Ishikawa (cell line): ENCODE measurements around the gene ZBTB20.

ENCODE experiments used
- CEBPB ChIP-seq: IDR thresholded peaks from 2 replicates; pipeline ENCODE4 v1.6.1; 2012
- CREB1 ChIP-seq: IDR thresholded peaks from 2 replicates; pipeline ENCODE4 v1.6.1; 2012; ENCODE audit warnings: low read depth
- EGR1 ChIP-seq: IDR thresholded peaks from 2 replicates; pipeline ENCODE4 v1.6.1; 2012
- EP300 ChIP-seq: IDR thresholded peaks from 2 replicates; pipeline ENCODE4 v1.6.1; 2012; ENCODE audit warnings: borderline replicate concordance
- FOXM1 ChIP-seq: IDR thresholded peaks from 2 replicates; pipeline ENCODE4 v1.6.1; 2012; ENCODE audit warnings: low read depth, borderline replicate concordance
- MAX ChIP-seq: IDR thresholded peaks from 2 replicates; pipeline ENCODE4 v1.6.1; 2012
- NFIC ChIP-seq: IDR thresholded peaks from 2 replicates; pipeline ENCODE4 v1.6.1; 2012
- RAD21 ChIP-seq: IDR thresholded peaks from 2 replicates; pipeline ENCODE4 v1.6.1; 2012; ENCODE audit warnings: low read depth
- REST ChIP-seq: IDR thresholded peaks from 2 replicates; pipeline ENCODE4 v1.6.1; 2012; ENCODE audit warnings: low read depth, mild to moderate bottlenecking
- TAF1 ChIP-seq: IDR thresholded peaks from 2 replicates; pipeline ENCODE4 v1.6.1; 2012; ENCODE audit warnings: low read depth, mild to moderate bottlenecking
- TCF12 ChIP-seq: IDR thresholded peaks from 2 replicates; pipeline ENCODE4 v1.6.1; 2012; ENCODE audit warnings: low read depth
- TEAD4 ChIP-seq: IDR thresholded peaks from 2 replicates; pipeline ENCODE4 v1.6.1; 2012
- YY1 ChIP-seq: IDR thresholded peaks from 2 replicates; pipeline ENCODE4 v1.6.1; 2012; ENCODE audit warnings: low read depth
- ZBTB7A ChIP-seq: IDR thresholded peaks from 2 replicates; pipeline ENCODE4 v1.6.1; 2012; ENCODE audit warnings: low read depth
- TF ChIP-seq, protein P1 (sequence below): IDR thresholded peaks from 2 replicates; pipeline ENCODE4 v1.6.1; 2012

The ZBTB20 gene

GRCh38 chr3:114364806-114365654, 782.1 kb downstream of the ZBTB20 start:
- TF ChIP-seq RAD21 (no peak), CEBPB (no peak)

DNA sequence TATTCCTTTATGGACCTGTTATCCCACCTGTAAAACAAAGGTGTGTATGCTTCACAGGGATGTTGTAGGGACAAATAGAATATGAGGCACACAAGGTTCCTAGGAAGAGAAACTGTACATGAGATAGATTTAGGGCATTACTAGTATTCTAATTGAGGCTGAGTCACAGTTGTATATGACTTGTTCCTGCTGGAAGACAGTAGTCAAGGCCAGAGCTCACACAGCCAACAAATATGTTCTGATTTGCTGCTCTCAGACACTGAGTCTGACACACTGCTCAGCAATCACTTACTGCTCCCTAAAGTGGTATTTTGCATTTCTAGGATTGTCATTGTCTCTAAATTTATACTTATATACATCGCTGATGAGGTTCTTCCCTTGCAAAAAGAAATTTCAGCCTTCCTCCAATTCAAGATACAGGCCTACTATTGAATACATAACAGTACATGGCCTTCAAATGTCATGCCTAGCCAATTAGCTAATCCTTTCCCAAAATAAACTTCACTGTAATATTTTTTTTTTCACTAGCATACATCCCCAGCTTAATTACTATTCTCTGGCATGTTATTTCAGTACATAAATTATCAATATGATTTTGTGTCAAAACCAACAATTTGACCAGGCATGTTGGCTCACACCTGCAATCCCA, 783.4 kb downstream of the ZBTB20 start:
- TF ChIP-seq REST: no peak
- TF ChIP-seq TCF12: no peak
- no peak for TF ChIP-seq MAX
- no peak for TF ChIP-seq RAD21
- TF ChIP-seq CEBPB: no peak
- TF ChIP-seq YY1: no peak
- TF ChIP-seq ZBTB7A: no peak
- TF ChIP-seq TEAD4: no peak
- TF ChIP-seq, protein P1, sequence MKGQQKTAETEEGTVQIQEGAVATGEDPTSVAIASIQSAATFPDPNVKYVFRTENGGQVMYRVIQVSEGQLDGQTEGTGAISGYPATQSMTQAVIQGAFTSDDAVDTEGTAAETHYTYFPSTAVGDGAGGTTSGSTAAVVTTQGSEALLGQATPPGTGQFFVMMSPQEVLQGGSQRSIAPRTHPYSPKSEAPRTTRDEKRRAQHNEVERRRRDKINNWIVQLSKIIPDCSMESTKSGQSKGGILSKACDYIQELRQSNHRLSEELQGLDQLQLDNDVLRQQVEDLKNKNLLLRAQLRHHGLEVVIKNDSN: no peak
- TF ChIP-seq FOXM1: no peak

DNA sequence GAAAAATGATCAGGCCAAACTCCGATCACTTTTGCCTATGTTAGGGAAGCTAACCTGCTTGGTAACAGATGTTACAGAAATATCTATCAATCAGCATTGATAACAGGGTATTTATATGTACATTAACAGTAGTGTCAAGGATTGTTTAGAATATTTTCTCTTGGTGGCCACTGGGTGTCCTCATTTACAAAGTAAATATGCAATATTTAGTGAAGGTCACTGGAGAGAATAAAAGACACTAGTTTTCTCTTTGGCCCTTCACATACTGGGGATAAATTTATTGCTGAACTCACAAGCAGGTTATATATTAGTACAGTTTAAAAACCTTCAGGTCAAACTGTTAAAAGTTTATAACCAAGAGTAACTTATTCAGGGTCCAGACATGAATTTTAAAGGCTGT, 784.3 kb downstream of the ZBTB20 start:
- no peak for TF ChIP-seq YY1
- TF ChIP-seq RAD21: peak; percentile 43

DNA sequence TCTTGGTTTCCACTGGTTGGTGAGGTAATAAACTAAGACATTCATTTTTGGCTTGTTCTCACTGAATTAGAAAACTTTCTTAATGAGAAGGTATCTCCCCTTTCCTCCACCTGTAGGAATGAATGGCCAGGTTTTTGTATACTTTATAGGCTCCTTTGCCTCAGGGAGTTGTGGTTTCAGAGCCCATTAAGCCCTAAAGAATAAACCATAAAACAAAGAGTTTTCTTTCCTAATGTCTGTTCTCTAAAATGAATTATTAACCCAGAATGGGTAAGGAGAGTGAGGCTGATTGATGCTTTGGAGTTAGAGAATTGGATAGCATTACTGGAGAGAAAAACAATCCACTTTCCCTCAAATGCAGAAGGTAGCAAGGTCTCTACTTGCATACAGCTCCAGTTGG, 785.7 kb downstream of the ZBTB20 start:
- TF ChIP-seq REST: no peak
- no peak for TF ChIP-seq CREB1
- TF ChIP-seq NFIC: no peak
- TF ChIP-seq RAD21: no peak
- TF ChIP-seq ZBTB7A: no peak
- no peak for TF ChIP-seq FOXM1
- TF ChIP-seq MAX: no peak
- no peak for TF ChIP-seq TAF1
- TF ChIP-seq YY1: no peak
- TF ChIP-seq TCF12: no peak
- TF ChIP-seq CEBPB: no peak

GRCh38 chr3:114356525-114356924, 790.6 kb downstream of the ZBTB20 start:
- no peak for TF ChIP-seq CREB1
- TF ChIP-seq EGR1: no peak
- no peak for TF ChIP-seq REST
- no peak for TF ChIP-seq RAD21
- TF ChIP-seq TAF1: no peak
- no peak for TF ChIP-seq TCF12
- TF ChIP-seq YY1: no peak
- TF ChIP-seq, protein P1: no peak
- TF ChIP-seq ZBTB7A: no peak
- no peak for TF ChIP-seq FOXM1
- TF ChIP-seq EP300: no peak
- no peak for TF ChIP-seq TEAD4
- no peak for TF ChIP-seq NFIC
- TF ChIP-seq CEBPB: no peak
- TF ChIP-seq MAX: no peak
